Bronchial epithelial cell (primary cell): ENCODE results near the gene RBFA. TPM values are rescaled to one million over a fixed set of nuclear protein-coding genes. Genes with fewer than 3 reads are reported as not detected.

Experiments used
- DNase-seq: peaks from one replicate; pipeline ENCODE4 v3.0.0-alpha.2; 2010; ENCODE audit warnings: low read depth
- FAIRE-seq: peaks from 2 replicates; lab custom pipeline; 2011; peaks lifted over from hg19 to GRCh38; lab: Jason Lieb, UNC
- H3K27me3 ChIP-seq: 2 replicates; pipeline ENCODE4 v1.5.1; 2011; ENCODE audit warnings: low read length; ENCODE audit not compliant: control insufficient read depth, insufficient read depth
- H3K36me3 ChIP-seq: 2 replicates; pipeline ENCODE4 v1.5.1; 2011; ENCODE audit warnings: low read length; ENCODE audit not compliant: control insufficient read depth, insufficient read depth
- H3K4me3 ChIP-seq: 2 replicates; pipeline ENCODE4 v1.5.1; 2011; ENCODE audit warnings: mild to moderate bottlenecking, low read depth, low read length, control low read depth
- total RNA-seq: library from RNA; depleted of rRNA; stranded (reverse); fragments of >200 nt; gene quantifications from 2 replicates; pipeline ENCODE4 v1.2.1, GENCODE V29; 2014
- TF ChIP-seq, protein P1 (sequence below): IDR thresholded peaks from 2 replicates; pipeline ENCODE4 v1.5.1; 2011; ENCODE audit warnings: mild to moderate bottlenecking, moderate library complexity, low read length, control low read depth, inconsistent platforms; ENCODE audit not compliant: insufficient read depth, severe bottlenecking

Gene RBFA
- total RNA-seq, 1 donor from 2014 or later = 43.2 TPM

DNA sequence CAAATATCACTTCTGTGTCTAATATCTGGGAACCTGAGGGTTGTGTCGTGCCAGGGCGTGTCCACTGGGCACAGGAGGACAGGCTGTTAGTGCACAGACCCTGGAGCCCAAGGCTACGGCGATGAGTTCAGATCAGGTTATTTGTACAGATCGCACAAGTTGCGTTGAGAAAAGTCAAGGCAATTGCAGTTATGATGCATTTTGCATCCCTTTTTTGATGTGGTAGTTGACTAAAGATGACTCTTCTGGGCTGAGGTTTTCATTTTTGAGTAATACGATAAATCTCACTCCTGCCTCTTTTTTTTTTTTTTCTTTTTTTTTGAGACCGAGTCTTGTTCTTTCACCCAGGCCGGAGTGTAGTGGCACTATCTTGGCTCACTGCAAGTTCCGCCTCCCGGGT is 7.2 kb downstream of the RBFA start:
- Histone ChIP-seq H3K27me3 (no peaks in the 10 kb centered on the region), H3K36me3 (peaks cover 16% of the 10 kb centered on the region), H3K4me3 (no peak overlapping the region)
- FAIRE-seq = no peak
- DNase-seq = no peak
- TF ChIP-seq, protein P1, sequence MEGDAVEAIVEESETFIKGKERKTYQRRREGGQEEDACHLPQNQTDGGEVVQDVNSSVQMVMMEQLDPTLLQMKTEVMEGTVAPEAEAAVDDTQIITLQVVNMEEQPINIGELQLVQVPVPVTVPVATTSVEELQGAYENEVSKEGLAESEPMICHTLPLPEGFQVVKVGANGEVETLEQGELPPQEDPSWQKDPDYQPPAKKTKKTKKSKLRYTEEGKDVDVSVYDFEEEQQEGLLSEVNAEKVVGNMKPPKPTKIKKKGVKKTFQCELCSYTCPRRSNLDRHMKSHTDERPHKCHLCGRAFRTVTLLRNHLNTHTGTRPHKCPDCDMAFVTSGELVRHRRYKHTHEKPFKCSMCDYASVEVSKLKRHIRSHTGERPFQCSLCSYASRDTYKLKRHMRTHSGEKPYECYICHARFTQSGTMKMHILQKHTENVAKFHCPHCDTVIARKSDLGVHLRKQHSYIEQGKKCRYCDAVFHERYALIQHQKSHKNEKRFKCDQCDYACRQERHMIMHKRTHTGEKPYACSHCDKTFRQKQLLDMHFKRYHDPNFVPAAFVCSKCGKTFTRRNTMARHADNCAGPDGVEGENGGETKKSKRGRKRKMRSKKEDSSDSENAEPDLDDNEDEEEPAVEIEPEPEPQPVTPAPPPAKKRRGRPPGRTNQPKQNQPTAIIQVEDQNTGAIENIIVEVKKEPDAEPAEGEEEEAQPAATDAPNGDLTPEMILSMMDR = no peak

DNA sequence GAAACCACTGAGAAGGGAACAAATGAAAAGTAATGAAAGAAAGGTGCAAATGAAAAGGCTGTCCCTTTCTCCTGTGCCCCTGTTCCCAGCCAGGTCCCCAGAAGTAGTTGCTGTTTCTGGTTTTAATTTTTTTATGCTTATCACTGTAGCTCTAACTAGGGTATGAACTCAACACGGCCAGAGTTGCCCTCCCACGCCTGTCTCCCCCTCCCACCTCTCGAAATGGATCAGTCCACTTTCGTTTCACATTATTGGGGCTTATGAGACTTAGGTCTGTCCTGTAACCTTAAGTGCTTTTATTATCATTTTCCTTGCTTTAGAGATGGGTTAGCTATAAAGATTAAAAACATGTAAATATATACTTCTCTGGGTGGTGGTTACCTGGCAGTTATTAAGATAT is 8.6 kb downstream of the RBFA start:
- Histone ChIP-seq H3K27me3 (no peaks in the 10 kb centered on the region), H3K36me3 (peaks cover 16% of the 10 kb centered on the region), H3K4me3 (no peak overlapping the region)
- FAIRE-seq (no peak), DNase-seq (no peak)
- TF ChIP-seq, protein P1 = no peak

DNA sequence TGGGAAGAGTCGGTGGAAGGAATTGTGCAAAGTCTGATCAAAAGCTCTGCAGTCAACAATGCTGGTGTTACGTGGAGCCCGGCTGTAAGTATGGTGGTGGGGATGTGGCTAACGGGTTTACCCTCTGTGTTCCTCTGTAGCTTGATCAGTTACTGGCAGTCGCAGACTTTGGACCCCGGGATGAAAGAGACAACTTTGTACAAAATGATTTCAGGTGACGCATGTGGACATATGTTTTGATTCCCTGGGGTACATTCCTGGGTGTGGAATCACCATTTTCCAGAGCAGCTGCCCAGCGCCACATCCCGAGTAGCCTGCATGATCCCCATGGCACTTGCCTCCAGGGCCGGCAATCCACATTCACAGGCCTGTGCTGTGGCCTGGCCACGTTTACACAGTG is 9.8 kb downstream of the RBFA start:
- FAIRE-seq = no peak
- TF ChIP-seq, protein P1 = no peak
- peaks cover 12% of the 10 kb centered on the region for H3K36me3 ChIP-seq
- no peak for DNase-seq
- no peak overlapping the region for H3K4me3 ChIP-seq
- no peaks in the 10 kb centered on the region for H3K27me3 ChIP-seq

GRCh38 chr18:80046011-80046410 is 11.8 kb downstream of the RBFA start:
- Histone ChIP-seq H3K4me3 (no peak overlapping the region), H3K36me3 (peaks cover 11% of the 10 kb centered on the region), H3K27me3 (no peaks in the 10 kb centered on the region)
- no peak for DNase-seq
- TF ChIP-seq, protein P1 = no peak
- FAIRE-seq = no peak

- FAIRE-seq (no peak), DNase-seq (no peak)
- Histone ChIP-seq H3K36me3 (peaks cover 11% of the 10 kb centered on the region), H3K27me3 (no peaks in the 10 kb centered on the region), H3K4me3 (no peak overlapping the region)
- TF ChIP-seq, protein P1 = no peak
Measured at GRCh38 chr18:80046431-80046830, 12.2 kb downstream of the RBFA start.

GRCh38 chr18:80046961-80047541 is 12.8 kb downstream of the RBFA start:
- peak; percentile 32 for FAIRE-seq

More at GRCh38 chr18:80046961-80047541, 12.8 kb downstream of the RBFA start:
- Histone ChIP-seq H3K36me3 (peaks cover 11% of the 10 kb centered on the region), H3K27me3 (no peaks in the 10 kb centered on the region), H3K4me3 (no peak overlapping the region)
- TF ChIP-seq, protein P1 = no peak
- DNase-seq = no peak
